SHP77 treated with DMSO at 0.1 percent for 48 hours (cell line): Measurements from ENCODE around the gene ZNFX1.
"Not testable (repeated sequence)": the region's sequence is repeated elsewhere in the genome, so short reads cannot be mapped to it uniquely, and the experiment has no call there.

ENCODE experiments used
- DNase-seq: peaks from one replicate; lab custom pipeline; 2025; lab: John Stamatoyannopoulos, UW

The ZNFX1 gene

DNA sequence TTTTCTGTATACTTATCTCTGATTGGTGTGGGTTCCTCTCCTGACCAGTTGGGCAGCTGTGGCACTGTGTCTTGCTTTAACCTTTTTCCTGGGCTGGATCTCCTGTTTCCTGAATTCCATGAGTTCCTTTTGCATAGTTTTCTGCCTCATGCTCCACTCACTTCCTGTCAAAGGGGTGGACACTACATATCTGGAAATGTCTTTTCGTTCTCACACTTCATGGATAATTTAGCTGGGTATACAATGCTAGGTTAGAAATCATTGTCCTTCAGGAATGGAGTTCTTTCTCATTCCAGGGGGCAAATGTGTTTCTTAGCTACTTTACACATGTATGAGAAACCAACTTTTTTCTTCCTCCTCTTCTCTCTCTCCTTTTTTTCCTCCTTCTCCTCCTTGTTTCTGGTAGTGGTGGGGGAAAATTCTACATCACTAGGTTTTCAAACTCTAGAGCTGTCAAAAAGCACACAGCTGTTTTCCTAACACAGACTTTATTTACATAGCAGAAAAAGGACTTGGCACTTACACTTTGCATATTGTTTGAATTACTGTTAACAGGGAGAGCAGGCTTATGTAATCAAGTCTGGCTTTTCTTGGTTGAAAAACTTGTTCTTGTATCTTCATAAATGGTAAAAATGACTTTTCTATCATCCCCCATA lies 67.6 kb downstream of the ZNFX1 start:
- DNase-seq, result no peak

DNA sequence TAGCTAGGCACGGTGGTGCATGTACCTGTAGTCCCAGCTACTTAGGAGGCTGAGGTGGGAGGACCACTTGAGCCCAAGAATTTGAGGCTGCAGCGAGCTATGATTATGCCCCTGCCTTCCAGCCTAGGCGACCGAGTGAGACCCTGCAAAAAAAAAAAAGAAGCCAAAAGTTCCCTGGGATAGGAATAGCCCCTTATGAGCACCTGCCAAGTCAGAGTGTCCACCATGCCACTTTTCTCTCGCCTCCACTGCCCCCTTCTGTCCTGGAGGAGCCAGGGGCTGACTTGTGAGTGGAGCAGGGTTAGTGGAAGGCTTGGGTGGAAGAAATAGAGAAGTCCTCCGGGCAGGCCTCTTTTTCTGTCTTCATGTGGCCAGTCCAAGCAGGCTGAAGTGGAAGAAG lies 70.8 kb downstream of the ZNFX1 start:
- DNase-seq, result no peak

DNA sequence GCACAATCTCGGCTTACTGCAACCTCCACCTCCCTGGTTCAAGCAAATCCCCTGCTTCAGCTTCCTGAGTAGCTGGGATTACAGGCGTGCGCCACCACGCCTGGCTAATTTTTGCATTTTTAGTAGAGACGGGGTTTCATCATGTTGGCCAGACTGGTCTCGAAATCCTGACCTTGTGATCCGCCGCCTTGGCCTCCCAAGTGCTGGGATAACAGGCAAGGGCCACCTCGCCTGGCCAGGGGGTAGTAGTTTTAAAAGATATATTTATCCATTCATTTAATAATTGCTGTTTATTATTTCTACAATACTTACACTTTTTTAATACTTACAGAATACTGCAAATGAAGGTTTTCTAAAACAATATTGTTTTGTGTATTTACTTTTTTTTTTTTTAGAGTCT lies 74.1 kb downstream of the ZNFX1 start:
- no peak for DNase-seq

DNA sequence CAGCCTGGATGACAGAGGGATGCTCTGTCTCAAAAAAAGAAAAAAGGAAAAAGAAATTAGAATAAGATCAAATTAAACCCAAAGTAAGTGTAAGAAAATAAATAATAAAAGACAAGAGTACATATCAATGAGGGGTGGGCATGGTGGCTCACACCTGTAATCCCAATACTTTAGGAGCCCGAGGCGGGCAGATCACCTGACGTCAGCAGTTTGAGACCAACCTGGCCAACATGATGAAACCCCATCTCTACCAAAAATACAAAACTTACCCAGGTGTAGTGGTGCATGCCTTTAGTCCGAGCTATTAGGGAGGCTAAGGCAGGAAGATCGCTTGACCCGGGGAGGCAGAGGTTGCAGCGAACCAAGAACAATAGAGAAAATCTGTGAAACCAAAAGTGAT lies 74.8 kb downstream of the ZNFX1 start:
- DNase-seq, result no peak

DNA sequence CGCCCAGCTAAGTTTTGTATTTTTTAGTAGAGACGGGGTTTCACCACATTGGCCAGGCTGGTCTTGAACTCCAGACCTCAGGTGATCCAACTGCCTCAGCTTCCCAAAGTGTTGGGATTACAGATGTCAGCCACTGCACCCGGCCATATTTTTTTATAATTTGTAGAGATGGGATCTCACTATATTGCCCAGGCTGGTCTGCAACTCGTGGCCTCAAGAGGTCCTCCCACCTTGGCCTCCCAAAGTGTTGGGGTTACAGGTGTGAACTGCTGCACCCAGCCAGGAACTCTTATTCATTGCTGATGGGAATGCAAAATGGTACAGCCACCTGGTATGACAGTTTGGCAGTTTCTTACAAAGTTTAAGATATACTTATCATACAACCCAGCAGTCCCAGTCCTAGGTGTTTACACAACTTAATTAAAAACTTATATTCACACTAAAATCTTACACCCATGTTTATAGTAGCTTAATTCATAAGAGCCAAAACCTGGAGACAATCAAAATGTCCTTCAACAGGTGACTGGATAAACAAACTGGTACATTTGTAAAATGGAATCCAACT lies 78.0 kb downstream of the ZNFX1 start:
- DNase-seq, result no peak

DNA sequence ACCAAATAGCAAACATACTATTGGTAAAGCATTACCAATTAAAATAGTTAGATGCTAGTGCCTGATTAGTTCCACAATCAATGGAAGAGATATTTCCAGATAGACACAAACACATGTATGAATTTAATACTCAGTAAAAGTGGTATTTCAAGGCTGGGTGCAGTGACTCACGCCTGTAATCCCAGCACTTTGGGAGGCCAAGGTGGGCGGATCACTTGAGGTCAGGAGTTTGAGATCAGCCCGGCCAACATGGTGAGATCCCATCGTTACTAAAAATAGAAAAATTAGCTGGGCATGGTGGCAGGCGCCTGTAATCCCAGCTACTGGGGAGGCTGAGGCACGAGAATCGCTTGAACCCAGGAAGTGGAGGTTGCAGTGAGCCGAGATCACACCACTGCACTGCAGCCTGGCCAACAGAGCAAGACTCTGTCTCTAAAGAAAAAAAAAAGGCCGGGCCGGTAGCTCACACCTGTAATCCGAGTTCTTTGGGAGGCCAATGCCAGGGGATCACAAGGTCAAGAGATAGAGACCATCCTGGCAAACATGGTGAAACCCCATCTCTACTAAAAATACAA lies 84.8 kb downstream of the ZNFX1 start:
- not testable (repeated sequence) for DNase-seq
